Activated gamma-delta T cell (primary cell): Measurements from ENCODE around the gene ZSWIM6.

Source experiments
- DNase-seq: peaks from one replicate; lab custom pipeline; 2025; lab: John Stamatoyannopoulos, UW

Gene ZSWIM6

DNA sequence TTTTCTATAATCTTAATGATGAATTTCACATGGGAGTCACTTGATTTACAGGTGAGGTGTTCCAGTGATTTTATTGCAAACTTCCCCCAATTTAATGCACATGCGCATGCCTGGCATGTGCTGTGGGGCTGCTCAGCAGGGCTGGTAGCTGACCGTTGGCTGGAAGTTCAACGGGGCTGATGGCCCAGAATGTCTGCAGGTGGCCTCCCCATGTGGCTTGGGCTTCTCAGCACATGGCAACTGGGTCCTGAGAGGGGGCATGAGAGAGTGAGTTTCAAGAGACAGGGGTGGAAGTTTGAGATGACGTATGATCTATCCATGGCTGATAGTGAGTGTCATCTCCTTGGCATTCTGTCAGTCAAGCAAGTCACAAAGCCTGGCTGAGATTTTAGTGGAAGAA, 259.8 kb downstream of the ZSWIM6 start:
- DNase-seq = no peak

DNA sequence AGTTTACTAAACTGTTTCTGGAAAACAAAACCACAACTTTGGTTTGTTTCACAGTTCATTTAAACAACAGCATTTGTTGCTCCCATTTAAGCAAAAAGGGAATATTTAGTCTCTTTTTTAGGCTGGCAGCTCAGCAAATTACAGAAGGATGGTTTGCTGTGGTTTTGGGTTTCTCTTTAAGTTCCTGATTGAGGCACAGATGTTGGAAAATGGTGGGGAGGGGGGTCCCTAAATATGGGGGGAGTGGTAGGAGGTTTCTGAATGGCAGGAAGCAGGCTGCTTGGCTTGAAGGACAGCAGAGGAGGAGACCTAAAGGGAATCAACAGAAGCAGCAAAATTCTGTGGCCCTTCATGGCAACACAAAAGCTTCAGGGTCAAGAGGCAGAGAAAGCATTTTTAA, 263.4 kb downstream of the ZSWIM6 start:
- no peak for DNase-seq
